ENCODE measurements around the gene EXOC1L.

The EXOC1L gene

GRCh38 chr4:55793479-55793878 lies 26.1 kb upstream of the EXOC1L start:
- DNase-seq (ENCODE audit: low read depth): no peak
- peak overlapping the region; percentile 38 for H3K4me3 ChIP-seq (ENCODE audit: low read depth, low read length)
- TF ChIP-seq CTCF (conservative IDR thresholded peaks at IDR 0.05; ENCODE audit: low read depth, low read length): no peak

GRCh38 chr4:55794053-55794452 lies 25.5 kb upstream of the EXOC1L start:
- no peak for DNase-seq (ENCODE audit: low read depth)
- no peak overlapping the region for H3K4me3 ChIP-seq (ENCODE audit: low read depth, low read length)
- TF ChIP-seq CTCF (conservative IDR thresholded peaks at IDR 0.05; ENCODE audit: low read depth, low read length): no peak

- no peak for TF ChIP-seq CTCF (conservative IDR thresholded peaks at IDR 0.05; ENCODE audit: low read depth, low read length)
- H3K4me3 ChIP-seq (ENCODE audit: low read depth, low read length): no peak overlapping the region
- no peak for DNase-seq (ENCODE audit: low read depth)
Measured at GRCh38 chr4:55795341-55795740, 24.2 kb upstream of the EXOC1L start.

DNA sequence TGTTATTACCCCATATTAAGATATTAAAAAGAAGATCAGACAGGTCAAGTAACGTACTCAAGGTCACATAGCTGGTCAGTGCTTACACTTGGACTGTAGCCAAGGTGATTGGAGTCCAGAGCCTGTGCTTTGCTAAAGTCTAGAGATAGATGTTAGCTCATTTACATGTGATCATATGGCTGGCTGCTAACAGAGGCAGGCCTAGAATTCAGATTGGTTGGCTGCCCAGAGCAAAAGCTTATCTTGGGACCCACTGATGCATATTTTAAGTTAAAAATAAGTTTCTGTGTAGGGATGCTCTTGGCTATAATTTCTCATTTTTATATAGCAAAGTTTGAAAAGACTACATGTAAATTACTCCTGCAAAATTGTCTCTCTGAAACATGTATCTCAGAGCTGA lies 18.1 kb upstream of the EXOC1L start:
- no peak overlapping the region for H3K4me3 ChIP-seq (ENCODE audit: low read depth, low read length)
- no peak for TF ChIP-seq CTCF (conservative IDR thresholded peaks at IDR 0.05; ENCODE audit: low read depth, low read length)
- no peak for DNase-seq (ENCODE audit: low read depth)

- no peak for DNase-seq (ENCODE audit: low read depth)
- H3K4me3 ChIP-seq (ENCODE audit: low read depth, low read length): no peak overlapping the region
- no peak for TF ChIP-seq CTCF (conservative IDR thresholded peaks at IDR 0.05; ENCODE audit: low read depth, low read length)
Measured at GRCh38 chr4:55807556-55807955, 12.0 kb upstream of the EXOC1L start.

- H3K4me3 ChIP-seq (ENCODE audit: low read depth, low read length): no peak overlapping the region
- DNase-seq (ENCODE audit: low read depth): no peak
- no peak for TF ChIP-seq CTCF (conservative IDR thresholded peaks at IDR 0.05; ENCODE audit: low read depth, low read length)
Measured at GRCh38 chr4:55808186-55808585, 11.4 kb upstream of the EXOC1L start.

DNA sequence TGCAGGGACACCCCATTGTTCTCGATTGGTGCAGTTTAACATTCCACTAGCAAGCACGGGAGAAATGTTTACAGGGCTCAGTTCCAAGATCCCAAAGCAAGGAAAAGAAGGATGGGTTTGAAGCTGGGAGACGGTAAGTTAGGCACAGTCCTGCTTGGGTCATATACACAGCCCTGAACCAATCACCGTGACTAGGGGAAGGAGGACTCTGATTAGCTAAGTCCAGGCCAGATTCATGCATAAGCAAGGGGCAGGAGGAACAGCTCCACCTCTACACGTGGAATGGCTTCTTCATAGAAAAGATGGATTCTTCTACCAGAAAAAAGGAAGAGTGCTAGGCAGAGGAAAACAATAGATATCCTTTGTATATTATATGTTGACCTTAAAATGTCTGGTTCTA lies 11.0 kb upstream of the EXOC1L start:
- H3K4me3 ChIP-seq (ENCODE audit: low read depth, low read length): no peak overlapping the region
- no peak for DNase-seq (ENCODE audit: low read depth)
- TF ChIP-seq CTCF (conservative IDR thresholded peaks at IDR 0.05; ENCODE audit: low read depth, low read length): no peak
